Islet precursor cell (in vitro differentiated cells): ENCODE measurements around the gene ZDBF2.
"Not testable (repeated sequence)": the region's sequence is repeated elsewhere in the genome, so short reads cannot be mapped to it uniquely, and the experiment has no call there.

Experiments
- DNase-seq: peaks from one replicate; pipeline ENCODE4 v3.0.0-alpha.2; 2018

ZDBF2 gene

DNA sequence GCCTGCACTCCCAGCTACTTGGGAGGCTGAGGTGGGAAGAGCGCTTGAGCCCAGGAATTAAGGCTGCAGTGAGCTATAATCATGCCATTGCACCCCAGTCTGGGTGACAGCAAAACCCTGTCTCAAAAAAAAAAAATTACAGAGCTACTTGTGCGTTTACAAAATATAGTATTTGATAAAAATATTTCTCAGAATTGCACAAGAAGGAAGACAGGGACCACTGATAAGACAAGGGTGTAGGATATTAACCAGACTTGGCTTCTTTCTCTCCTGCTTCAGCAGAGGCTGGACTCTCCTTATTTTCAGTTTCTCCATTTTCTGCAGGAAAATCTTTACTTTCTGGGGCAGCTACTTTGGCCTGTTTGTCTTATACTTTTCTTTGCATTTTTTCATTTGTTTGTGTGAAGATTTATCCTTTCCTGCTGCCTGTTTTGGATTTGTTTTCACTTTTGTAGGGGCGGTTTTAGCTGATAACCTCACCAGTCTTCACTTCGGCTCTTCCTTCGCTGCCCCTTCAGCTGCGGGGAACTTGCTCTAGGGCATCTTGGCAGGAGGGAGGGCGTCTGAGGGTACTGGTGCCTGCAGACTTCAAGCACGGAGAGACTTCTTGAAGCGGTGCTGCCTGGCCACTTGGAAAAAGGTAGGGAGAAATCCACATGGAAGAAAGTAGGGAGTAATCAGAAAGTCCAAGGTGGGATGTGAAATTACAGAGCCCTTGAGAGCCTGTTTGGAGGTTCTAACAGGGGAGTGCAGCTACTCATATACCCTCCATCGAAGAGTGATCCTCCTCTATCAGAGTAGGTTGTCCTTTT lies 14.9 kb upstream of the ZDBF2 start:
- DNase-seq, result no peak

DNA sequence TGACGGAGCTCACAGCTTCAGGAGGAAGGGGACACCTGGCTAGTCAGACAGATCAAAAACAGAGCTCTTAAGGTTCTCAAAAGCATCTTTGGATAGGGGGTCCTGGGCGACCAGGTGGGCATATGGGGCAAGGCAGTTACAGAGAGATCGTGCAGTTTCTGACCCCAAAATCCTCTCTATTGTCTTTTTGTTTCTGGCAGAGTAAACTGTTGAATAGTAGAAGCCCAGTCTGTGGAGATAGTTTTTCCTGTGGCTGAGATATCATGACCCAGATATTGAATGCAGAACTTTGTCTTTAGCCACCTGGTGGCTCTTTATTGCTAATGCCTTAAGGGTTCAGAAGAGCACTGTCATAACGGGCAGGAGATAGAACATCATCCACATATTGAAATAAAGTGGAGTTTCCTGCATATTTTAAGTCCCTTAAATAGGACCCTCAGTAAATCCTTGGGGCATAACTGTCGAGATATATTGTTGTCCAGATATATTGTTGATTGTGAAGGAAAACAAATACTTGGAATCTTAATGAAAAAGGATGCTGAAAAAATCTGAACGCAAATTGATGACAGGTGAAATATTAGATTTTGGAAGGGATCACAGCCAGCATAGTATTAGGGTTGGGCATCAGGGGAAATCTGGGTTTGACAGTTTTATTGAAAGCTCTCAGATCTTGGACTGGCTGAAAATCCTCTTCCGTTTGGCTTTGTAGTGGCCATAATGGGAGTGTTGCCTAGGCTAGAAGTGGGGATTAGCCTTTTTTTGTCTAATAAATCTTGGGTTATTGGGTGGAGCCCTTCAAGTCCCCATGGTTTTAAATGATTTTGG lies 14.1 kb upstream of the ZDBF2 start:
- DNase-seq, result no peak

DNA sequence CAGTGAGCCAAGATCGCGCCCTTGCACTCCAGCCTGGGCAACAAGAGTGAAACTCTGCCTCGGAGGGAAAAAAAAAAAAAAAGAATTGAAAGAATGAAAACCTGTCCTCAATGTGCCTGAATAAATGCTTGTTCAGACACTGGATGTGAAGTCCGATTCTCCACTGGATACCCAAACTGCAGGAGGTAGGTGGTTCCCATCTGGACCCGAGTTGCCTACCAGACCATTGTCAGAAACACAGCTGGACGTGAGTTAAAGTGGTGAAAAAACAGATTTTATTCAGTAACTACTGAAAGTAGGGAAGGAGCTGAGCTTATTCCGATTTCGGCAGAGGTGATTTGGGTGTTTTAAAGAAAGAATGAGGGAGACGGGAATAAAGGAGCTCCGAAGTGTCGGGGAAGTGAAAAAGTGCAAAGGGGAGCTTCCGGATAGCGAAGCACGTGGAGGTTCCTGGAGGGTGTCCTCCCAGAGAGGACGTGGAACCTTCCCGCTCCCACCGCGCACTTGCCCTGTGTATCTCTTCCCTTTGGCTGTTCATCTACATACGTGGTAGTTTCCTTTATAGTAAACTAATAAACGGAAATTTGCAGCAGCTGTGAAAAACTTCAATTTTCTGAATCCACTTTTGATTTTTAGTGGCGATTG lies 10.4 kb upstream of the ZDBF2 start:
- no peak for DNase-seq

DNA sequence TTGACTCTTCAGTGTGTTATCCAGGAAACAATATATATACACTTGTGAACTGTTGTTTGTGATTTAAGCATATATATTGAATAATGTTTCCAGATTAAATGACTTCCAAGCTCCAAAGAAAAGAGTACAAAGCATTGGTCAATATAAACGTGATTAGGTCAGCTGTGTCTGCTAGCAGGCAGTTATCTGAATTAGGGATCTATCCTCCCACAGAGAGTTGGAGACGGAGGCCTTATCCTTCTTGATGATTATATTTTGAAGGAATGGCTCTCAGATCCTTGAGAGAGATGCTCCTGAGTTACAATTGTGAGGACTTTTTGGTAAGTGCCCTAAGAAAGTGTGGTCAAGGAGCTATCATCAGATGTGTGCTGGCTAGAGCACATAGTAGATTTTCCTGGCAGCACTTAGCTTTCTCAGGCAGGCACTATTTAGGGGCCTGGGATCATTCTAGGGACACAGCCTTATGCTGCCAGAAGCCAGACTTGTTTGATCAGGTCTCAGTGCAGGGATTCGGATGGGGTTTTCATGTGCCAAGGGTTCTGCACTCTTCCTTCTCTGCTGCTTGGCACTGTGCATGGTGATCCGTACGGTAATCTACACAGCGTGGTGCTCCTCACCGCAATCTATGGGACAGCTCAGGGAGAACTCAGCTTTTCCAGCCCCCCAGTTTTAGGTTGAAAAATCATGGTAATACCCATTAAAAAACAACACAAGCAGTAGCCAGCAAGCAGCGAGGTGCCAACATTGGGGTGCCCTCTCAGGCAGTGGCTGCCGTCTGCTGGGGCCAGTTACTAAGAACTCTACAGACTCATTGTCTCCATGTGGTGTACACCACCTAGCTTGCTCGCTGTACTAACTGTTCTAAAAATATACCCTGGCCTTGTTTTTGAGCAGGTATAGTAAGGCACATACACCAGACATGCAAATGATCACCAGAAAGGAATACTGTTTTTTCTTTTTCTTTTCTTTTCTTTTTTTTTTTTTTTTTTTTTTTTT lies 8.0 kb upstream of the ZDBF2 start:
- DNase-seq, result no peak

DNA sequence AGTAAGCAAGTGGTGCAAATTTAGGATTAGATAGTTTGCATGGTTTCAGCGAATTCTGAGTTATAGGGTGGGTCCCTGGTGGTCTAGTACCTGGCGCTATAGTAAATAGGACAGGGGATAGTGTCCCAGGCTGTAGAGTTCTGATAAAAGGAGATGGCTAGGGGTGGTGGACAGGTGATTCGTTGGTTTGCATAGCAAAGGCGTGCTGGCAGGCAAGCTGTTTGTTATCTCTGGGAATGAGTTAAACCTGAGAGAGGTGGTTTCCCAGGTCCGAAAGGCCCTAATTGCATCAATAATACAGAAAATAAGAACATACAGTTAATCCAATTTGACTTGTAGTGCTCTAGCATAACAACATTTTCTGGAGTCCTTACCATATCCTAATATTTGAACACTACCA lies 6.9 kb upstream of the ZDBF2 start:
- DNase-seq, result no peak

DNA sequence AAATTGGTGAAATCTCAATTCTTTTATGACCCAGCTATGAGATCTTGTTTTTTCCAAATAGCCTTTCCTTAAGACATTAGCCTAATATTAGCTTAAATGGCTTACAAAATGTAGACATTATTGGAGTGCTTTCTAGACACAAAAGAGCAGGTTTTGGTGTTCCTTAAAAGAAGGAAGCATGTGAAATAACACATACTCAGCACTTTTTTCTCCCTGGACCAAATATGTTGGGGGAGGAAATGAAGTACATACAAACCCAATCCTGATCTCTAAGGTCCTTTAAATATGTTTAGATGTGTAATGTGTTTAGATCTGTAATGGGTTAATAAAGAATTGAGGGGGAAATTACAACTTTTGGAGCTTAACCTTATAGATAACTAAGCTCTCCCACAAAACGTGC lies 3.4 kb upstream of the ZDBF2 start:
- no peak for DNase-seq

DNA sequence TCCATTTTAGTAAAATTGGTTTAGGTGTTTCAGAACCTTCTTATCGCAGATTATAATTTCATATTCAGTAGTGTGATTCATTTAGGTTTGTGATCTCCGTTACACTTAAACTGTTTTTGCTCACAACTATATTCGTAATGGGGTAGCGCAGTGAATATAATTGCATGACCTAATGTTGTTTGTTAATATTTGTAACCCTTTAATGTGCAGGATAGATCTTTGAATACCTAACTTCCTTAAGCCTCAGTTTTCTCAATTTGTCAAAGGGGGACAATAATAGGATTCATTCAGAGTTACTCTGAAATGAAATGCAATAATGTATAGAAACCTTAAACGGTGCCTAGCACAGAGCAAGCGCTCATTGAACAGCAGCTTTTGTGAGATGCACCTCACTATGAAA lies 558 bp upstream of the ZDBF2 start:
- DNase-seq, result no peak

DNA sequence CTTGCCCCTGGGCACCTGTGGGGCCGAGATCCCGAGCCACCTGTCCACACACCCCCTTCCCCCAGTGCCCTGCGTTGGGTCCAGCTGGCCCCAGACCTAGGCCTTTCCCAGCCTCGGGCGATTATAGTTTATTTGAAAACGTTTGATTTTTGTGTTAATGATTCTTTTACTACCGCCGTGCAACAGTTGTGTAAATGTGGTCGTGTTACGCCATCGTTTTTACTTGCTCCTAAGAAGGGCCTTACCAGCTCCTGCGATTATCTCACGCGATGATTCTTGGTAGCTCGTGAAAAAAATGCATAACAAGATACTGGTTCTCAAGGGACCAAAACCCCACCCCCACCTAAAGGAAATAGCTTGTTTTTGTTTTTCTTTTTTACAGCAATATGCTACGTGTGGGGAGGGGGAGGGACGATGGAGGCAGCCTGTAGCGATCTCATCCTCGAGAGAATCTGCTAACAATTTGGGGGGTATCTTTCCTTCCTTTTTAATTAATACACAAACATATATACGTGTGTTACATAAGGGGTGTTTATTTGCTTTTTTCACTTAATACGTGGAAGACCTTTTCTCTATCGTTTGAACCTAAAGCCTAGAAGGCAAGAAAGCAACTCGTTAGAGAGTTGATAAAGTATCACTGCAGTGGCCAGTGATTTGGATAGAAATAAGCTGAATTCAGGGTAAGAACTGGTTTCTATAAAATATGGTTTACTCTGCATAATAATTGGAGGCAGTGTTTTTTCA lies 1.0 kb downstream of the ZDBF2 start:
- no peak for DNase-seq

DNA sequence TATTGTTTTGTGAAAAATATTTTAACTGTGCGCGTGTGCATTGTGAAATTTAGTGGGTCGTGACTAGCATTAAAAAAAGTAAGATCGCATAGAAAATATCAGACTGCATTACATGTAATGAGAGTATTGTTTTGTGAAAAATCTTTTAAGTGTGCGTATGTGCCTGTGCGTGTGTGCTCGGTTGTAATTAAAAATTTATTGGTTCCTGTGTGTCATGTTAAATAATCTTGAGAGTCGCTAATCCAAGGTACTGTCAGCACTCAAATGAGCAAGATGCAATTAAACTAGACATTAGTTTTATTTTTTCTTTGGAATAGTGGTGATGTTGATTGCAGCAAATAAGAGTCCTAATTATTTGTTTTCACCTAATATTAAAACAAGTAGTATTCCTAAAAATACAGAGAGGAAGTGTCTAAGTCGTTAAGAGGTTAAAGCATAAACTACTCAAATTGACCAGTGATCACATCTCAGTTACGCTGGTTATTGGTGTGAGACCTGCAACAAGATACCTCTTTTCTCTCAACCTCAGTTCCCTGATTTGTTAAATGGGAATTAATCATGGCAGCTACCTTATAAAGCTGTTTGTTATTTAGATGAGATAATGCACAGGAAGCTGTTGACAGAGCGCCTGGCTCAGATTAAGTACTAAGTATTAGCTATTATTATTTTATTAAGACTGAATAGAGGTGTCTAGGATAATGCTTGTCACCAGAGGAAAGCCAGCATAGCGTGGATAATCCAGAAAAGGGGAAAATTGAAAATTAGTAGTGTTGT lies 1.9 kb downstream of the ZDBF2 start:
- no peak for DNase-seq

DNA sequence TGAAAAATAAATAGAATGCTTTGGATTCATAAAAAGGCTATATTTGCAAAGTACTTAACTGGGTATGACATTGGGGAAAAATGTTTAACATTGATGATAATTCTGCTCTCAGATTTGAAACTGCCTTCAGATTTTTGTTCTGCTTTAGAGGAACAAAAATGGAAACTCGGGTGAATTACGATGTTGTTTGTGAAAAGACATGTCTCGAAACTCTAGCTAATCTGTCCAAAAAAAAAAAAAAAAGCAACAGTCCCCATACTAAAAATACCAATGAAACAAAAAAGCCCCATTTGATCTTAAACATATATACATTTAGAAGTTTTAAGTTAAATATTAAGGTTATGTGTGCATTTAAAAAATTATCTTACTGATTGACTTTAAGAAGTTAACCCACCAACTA lies 3.0 kb downstream of the ZDBF2 start:
- no peak for DNase-seq

DNA sequence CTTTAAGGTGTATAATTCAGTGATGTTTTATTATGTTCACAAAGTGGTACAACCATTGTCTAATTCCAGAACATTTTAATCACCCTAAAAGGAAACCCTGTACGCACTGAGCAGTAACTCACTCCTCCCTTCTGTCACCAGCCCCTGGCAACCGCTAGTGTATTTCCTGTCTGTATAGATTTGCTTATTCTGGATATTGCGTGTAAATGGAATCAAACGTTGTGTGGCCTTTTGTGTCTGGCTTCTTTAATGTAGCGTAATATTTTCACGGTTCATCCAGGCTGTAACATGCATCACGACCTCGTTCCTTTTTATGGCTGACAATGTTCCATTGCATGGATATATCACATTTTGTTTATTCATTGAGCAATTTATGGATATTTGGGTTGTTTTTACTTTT lies 8.3 kb downstream of the ZDBF2 start:
- no peak for DNase-seq

DNA sequence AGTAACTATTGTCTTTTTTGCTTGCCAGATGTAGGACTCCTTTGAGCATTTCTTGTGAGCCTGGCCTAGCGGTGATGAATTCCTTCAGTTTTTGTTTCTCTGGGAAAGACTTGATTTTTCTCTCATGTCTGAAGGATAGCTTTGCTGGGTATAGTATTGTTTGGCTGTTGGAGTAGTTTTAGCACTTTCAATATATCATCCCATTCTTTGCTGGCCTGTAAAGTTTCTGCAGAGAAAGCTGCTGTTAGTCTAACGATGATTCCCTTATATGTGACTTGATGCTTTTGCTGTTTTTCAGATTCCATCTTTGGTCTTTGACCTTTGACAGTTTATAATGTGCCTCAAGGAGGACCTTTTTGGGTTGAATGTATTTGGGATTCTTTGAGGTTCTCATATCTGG lies 12.7 kb downstream of the ZDBF2 start:
- DNase-seq, result no peak

DNA sequence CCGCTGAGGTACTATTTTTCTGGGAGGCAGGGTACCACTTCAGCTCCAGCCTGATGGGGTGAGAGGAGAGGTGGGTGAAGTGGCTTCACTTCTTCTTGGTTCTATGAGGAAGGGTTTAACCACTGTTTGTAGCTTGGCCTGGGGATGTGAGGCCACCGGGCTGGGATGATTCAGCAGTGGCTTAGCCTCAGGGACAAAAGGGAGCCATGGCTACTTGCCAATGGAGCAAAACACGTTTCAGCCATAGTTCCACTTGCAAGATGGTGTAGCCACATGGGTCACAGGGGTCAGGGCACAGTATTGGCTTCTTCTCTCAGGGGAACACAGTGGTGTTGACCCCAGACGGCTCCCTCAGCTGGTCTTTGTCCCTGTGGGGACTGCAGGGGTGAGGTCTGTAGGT lies 14.9 kb downstream of the ZDBF2 start:
- DNase-seq, result no peak

DNA sequence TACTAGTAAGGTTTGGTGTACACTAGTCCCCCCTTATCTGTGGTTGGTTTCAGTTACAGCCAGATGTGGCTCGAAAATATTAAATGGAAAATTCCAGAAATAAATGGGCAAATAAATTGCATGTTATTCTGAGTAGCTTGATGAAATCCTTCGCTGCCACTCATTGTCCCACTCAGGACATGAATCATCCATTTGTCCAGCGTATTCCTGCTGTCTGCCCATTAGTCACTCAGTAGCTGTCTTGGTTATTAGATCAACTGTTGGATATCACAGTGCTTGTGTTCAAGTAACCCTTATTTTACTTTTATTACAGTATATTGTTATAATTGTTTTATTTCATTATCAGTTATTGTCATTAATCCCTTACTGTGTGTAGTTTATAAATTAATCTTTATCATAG lies 21.7 kb downstream of the ZDBF2 start:
- DNase-seq, result no peak

DNA sequence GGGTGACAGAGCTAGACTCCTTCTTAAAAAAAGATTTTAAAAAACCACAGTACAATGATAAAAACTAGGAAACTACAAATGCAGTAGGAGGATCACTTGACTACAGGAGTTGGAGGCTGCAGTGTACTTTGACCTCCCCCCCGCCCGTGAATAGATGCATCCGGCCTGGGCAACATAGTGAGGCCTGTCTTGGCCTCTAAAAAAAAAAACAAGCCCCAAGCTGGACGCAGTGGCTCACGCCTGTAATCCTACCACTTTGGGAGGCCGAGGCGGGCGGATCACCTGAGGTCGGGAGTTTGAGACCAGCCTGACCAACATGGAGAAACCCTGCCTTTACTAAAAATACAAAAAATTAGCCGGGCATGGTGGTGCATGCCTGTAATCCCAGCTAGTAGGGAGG lies 25.1 kb downstream of the ZDBF2 start:
- DNase-seq, result not testable (repeated sequence)

DNA sequence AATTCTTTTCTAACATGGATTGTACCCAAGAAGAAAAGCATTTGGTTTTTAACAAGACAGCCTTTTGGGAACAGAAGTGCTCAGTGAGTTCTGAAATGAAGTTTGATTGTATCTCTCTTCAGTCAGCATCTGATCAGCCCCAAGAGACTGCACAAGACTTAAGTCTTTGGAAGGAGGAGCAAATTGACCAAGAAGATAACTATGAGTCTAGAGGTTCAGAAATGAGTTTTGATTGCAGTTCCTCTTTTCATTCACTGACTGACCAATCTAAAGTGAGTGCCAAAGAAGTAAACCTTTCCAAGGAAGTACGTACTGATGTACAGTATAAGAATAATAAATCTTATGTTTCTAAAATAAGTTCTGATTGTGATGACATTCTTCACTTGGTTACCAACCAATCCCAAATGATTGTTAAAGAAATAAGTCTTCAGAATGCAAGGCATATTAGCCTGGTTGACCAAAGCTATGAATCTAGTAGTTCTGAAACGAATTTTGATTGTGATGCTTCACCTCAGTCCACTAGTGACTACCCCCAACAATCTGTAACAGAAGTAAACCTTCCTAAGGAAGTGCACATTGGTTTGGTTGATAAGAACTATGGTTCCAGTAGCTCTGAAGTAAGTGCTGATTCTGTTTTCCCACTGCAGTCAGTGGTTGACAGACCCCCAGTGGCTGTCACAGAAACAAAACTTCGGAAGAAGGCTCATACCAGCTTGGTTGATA lies 31.2 kb downstream of the ZDBF2 start:
- DNase-seq, result no peak

DNA sequence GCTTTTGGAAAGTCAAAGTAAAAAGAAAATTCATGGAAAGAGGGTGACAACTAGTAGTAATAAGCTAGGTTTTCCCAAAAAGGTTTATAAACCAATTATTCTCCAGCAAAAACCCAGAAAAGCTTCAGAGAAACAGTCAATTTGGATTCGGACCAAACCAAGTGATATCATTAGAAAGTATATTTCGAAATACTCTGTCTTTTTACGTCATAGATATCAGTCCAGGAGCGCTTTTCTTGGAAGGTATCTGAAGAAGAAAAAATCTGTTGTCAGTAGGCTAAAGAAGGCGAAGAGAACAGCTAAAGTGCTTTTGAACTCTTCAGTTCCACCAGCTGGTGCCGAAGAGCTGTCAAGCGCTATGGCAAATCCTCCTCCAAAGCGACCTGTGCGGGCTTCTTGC lies 36.6 kb downstream of the ZDBF2 start:
- no peak for DNase-seq

DNA sequence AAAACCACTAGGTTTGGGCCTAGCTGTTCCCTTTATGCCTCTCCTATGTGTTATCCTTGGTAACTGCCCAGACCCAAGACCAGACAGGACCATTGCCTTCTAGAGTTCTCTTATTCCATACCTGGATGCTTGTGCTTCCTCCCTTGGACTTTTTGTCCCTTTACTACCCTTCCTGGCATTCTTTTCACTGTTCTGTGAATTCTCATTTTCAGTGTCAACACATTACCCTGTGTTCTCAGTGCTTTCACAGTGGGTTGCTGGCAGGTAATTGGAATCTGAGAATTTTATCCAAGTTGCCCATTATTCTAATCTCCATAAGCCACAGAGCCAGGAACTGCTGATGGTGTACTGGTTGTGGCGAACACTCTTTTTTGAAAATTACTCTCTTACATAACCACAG lies 41.7 kb downstream of the ZDBF2 start:
- no peak for DNase-seq

DNA sequence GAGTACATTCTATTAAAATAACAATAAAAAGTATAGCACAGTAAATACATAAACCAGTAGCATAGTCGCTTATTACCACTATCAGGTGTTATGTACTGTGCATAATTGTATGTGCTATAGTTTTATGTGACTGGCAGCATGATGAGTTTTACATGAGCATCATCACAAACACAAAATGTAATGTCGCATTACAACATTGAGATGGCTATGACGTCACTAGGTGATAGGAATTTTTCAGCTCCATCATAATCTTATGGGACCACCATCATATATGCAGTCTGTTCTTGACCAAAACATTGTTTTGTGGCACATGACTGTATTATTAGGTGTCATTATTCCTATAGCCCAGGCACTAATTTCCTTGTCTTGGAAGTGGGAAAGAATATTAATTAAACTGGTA lies 48.6 kb downstream of the ZDBF2 start:
- no peak for DNase-seq

DNA sequence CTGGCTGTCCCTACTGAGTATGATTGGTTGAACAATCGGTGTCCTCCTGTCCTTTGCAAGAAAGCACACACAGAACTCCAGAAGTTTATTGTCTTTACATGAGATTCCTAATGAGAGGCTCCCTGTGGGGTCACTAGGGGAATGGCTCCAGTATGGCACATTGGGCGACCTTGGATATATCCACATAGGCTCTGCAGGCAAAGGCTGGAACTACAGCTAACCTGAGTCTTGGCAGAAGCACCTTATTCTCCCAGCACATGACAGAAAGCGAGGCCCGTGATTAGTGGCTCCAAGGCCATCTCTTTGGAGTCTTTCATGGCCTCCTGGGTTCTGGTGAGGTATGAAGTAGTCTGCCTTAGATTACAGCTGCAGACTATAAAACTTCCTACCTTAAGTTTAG lies 49.0 kb downstream of the ZDBF2 start:
- peak; percentile 54 for DNase-seq
